ENCODE measurements around the gene CDH15. TPM values are rescaled to one million over a fixed set of nuclear protein-coding genes. Genes with fewer than 3 reads are reported as not detected.

CDH15 gene
- total RNA-seq, 1 donor from 2014 or later: 0.06 TPM

DNA sequence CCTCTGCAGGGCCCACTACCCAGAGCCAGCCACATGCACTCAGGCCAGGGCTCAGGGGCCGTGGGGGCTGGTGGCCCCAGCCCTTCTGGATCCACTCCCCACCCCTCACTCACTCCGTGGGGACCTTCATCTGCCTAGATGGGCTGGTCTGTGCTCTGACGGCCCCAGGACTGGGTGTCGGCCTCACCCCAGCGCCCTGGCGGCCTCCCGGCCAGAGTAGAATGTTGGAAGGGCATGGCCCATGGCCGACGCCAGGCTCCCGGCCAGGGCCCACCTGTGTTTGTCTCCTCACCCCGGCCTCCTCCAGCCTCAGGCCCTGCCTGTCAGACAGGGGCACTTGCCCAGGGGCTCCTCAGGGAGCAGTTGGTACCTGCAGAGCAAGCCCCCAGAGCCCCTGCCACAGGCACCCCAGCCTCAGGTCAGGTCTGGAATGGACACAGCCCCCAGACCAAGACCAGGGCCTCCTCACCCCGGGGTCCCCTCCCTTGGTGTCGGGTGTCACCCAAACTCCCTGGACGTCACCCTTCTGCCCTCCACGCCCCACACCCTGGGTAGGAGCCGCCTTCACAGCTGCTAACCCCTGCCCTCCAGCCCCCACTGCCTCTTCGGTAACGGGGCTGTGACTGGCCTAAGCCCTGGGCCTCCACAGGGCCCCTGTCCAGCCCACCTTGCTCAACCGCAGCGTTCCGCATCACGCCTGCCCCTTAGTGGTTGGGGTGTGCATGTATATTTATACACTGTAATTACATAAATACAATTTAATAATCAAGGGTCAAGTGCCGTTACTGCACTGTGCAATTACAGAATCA lies 3.0 kb upstream of the CDH15 start:
- no peak for DNase-seq (ENCODE audit: extremely low read depth, low read depth, low spot score)

DNA sequence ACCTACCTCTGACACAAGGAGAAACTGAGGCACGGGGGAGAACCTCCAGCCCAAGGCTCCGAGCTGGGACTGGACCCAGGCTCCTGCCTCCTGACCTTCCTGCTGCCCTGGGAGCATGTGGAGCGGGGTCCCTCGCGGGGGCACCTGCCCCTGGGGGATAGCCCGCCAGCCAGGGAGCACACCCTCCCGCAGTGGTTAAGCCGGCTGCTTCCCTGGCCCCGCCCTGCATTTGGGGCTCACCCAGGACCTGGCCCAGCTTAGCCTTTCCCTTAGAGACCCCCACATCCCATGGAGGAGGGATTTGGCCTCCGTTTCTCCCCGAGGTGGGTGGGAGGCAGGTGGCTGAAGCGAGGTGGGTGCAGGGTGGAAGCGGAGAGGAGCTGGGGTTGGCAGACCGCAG lies 1.8 kb upstream of the CDH15 start:
- no peak for DNase-seq (ENCODE audit: extremely low read depth, low read depth, low spot score)

DNA sequence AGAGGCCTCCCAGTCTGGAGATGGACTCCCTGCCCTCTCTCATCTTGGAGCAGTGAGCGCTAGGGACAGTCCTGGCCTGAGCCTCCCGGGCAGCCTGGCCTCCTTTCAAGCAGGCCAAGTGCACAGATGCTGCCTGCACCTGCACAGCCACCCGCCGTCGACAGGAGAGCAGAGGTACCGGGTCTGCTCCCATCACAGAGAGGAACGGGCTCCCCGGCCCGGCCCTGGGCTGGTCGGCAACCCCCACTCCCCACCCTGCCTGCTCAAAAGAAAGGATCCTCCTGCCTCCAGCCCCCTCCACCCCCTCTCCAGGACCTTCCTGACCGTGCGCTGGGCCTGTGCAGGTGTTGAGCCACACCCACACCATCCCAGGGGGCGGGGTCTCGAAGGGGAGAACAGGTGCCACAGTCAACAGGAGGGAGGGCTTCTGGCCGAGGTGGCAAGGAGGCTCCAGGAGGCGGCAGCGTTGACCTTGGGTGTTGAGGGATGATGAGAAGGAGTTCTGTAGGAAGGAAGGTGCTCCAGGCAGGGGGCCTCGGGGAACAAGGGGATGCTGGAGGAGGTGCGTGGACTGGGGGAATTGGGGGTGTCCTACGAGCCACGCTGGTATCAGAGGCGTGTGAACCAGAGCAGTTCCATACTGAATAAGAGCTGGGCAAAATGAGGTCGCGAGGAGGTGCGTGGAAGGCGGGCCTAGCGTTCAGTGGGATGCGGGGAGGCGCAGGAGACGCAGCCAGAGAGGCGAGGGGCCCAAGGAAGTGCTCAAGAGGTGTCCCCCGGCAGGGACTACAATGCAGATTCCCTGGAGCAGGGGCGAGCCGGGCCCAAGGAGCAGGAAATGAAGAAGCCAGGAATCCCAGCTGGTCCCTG lies 967 bp upstream of the CDH15 start:
- DNase-seq (ENCODE audit: extremely low read depth, low read depth, low spot score): no peak

DNA sequence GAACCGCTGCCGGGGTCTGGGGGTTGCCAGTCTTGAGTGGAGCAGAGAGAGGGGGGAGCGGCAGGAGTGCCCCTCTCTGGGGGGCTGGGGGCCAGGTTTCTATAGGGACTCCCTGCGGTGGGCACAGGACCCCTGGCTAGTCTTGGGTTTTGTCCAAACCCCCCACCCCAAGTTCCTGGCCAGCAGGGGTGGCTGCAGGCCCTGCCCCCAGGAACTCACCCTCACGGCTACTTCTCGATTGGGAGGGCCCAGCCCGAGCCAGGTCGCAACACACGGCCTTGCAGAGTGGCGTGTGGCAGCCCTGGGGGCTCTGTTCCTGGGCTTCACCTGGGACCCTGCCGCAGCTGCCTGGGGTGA lies 601 bp downstream of the CDH15 start:
- DNase-seq (ENCODE audit: extremely low read depth, low read depth, low spot score): no peak

DNA sequence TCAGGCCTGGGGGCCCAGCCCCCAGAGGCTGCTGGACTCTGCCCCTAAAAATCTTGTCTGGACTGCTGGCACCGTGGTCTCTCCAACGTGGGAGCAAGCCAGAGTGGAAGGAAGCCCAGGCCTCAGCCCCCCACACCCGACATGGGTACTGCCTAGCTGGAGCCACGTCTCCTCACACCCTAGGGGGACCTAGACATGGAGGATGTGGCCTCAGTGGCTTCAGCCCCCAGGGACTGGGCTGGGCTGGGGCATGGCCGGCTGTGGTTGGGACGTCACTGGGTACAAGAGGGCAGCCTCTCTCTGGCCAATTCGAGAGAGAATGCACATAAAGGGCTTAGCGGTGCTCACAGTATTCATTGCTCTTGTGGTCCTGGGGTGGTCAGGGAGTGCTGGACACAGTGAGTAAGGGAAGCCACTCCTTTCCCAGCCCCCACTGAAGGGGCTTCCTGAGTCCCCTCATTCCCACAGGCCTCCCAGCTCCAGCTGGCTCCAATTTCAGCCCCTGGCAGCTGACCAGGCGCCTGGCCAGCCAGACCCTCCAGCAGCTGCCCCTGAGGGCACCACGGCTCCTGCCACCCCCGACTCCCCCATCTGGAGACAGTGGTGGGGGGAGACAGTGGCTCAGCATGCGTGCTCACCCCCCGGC lies 1.1 kb downstream of the CDH15 start:
- no peak for DNase-seq (ENCODE audit: extremely low read depth, low read depth, low spot score)

DNA sequence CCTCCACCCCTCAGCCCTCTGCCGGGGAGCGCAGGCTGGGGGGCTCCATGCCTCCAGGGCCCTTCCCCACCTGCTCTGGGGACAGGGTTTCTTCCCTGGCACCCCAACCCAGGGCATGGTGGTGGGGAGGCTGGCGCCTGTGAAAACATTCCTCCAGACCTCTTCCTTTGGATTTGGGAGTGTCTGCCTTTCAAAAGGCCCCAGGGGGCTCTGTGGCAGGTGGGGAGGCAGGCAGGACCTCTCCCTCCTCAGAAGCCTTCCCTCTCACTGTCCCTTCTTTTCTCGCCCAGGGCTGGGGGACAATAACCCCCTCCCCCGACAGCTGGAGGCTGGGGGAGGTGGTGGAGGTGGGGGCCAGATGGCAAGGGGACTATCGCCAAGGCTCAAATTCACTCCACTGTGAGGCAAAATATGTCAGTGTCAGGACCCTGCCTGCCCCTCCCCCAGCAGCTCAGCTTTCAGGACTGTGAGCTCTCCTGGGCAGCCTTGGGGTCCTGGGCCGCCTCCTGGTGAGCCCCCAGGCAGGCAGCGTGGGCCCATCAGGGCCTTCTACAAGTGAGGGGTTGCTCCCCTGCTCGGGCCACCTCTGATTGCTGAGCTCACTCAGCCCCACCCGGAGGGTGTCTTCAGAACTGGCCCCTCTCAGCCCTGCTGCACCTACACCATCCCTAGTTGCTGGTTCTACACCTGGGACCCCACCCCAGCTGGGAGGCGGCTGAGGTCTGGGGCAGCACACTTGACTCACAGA lies 1.8 kb downstream of the CDH15 start:
- DNase-seq (ENCODE audit: extremely low read depth, low read depth, low spot score): no peak

DNA sequence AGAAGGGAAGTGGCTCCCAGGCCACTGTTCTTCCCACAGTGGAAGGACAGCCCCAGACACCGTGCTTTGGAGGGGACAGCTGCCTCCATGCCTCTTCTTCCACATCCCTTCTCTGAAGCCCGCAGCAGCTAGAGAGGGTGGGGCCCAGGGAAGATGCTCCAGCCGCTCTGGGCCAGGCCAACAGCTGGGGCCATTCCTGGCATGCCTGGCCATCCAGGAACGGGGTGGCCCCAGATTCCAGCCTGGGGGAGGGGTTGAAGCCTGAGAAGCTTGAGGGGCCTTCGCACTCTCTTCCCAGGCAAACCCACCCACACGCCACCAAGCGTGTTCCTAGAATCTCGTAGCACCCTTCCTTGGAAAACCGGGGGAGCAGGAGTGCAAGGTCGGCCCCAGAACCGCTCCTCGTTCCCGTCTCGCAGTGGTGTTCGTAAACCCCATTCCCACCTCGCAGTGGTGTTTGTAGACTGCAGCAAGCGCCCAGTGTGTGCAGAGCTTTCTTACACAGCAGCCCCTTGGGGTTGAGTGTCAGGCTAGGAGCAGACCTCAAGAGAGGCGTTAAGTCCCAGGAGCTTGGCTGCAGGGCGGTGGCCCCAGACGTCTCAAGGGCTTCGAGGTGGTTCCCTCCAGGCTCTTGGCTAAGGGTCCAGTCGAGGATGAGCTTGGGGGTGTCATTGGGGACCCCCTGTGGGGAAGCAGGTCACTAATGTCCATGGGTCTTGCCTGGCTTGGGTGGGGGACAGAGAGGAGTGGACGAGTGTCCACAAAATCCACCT lies 2.7 kb downstream of the CDH15 start:
- no peak for DNase-seq (ENCODE audit: extremely low read depth, low read depth, low spot score)

DNA sequence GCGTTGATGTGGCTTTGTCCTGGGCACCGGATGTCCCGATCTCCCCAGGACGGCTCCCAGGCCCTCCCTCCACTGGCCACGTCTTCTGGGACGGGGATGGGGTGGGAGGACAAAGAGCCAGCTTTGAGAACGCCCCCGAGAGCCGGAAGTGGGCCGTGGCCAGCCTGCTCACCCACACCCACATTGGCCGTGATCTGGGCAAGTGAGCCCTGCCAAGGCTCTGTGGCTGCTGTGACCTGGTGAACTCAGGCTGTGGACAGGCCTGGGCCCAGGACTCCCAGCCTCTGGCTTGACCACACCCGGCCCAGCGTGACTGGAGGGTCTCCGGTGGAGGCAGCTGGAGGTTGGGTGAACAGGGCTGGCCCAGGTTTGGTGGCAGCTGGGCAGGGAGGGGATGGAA lies 3.3 kb downstream of the CDH15 start:
- no peak for DNase-seq (ENCODE audit: extremely low read depth, low read depth, low spot score)

DNA sequence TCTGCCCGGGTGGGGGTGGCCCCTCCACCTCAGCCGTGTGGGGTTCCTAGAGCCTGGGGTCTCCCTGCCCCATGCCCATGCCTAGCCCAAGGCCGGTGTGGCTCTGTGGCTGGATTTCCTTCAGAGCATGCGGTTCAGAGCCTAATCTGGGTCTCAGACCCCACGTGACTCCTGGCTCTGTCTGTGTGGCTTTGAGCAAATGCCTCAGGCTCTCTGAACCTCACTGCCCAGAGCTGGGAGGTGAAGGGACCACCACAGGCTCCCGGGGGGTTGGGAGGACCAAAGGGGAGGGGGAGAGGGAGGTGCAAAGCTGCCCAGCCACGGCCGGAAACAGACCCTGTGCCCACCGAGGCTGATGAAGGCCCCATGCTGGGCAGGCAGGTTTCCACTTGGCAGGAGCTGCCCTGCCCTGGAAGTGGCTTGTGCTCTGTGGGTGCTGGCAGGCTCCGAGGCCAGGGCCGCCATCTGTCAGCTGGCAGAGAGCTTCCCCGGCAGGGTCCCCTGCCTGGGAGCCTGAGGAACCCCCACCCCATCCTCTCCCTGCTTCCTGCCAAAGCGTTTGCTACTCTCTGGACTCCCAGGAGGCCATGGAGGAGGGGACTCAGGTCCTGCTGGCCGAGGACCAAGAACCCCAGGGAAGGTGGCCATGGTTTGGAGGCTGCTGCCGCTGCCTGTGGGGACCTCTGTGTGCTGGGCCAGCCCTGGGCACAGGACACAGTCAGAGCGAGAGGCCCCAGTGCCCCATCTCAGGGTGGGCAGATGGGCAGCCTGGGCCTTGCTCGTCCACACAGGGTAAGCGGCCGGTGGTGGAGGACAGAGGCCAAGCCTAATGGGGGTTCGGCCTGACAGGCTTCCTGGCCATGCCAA lies 4.0 kb downstream of the CDH15 start:
- DNase-seq (ENCODE audit: extremely low read depth, low read depth, low spot score): no peak

DNA sequence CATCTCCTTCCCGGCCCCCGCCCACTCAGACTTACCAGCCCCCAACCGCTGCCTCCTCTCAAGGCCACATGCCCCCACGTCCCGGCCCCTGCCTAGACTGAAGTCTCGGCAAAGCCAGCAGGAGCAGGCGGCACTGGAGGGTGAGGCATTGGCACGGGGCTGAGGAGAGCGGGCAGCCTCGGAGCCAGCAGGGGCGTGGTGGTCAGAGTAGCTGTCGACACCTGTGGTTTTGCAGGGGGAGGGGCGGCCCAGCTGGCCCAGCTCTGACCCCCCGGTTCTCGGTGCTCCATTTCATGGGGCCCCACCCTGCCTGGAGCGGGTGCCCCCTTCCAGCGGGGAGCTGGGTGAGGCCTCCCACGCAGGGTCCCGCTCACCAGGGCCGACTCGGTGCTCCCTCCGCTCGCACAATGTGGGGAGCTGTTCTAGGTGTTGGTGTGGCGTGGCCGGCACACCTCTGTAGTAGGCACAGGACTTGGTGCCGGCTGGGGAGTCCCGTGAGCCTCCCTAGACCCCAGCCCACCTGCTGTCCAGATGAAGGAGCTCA lies 4.7 kb downstream of the CDH15 start:
- no peak for DNase-seq (ENCODE audit: extremely low read depth, low read depth, low spot score)

DNA sequence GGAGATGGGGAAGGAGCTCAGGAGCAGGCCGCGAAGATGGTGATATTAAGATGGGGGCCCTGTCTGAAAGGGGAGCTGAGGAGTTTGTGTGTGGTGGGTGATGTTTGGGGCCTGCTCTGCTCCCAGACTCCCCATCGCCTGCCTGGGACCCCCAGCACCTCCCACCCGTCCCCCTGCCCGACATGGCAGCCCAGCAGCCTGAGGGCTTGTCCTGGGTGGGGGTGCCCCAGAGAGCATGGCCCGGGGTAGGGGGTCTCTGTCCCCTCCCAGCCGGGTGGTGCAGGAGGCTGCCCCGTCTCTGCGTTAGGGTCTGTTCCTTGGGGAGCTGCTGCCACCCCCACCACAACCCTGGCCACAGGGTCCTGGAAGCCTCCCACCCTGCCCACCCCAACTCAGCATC lies 5.2 kb downstream of the CDH15 start:
- no peak for DNase-seq (ENCODE audit: extremely low read depth, low read depth, low spot score)

DNA sequence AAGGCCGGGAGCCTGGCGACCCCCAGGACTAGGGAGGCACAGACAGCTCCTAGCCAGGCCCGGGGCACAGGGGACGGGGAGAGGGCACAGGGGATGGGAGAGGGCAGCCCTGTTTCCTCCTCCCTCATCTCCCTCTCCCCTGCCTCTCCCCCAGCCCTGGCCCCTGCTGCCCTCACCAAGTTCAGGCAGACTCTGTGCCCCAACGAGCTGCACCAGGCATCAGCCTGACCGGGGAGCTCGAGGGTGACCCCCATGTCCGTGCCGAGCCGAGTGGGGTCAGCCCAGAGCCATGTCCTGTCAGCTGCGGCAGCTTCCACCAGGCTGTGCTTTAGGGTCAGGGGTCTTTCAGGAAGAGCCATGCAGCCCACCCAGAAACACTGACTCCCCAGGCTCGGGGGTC lies 6.0 kb downstream of the CDH15 start:
- DNase-seq (ENCODE audit: extremely low read depth, low read depth, low spot score): no peak

DNA sequence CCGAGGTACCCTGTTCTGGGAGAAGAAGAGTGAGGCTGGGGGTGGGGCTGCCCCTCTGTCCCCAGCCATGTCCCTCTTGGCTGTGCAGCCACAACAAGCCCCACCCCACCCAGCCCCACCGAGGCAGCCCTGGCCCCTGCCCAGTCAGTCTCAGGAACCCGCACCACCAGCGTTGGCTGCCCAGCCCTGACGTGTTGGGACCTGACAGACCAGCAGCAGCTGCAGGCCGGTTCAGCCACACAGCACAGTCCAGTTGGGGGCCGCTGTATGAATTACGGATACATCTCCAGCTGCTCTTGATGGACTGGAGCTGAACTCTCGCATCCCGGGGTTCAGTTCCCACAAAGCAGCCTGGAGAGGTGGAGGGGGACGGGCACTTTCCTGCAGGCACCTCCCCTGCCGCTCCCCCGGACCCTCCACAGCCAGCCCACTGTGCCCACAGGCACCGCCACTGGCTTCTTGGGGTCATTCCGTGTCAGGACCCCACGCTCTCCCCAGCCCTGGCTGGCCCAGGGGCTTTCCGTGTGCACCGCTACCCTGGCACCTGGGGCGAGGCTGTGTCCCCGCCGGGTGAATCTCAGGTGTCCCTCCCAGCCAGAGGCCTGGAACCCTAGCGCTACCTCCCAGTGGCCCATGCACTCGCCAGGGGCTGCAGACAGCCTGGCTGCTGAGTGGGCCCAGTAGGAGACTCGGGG lies 7.1 kb downstream of the CDH15 start:
- no peak for DNase-seq (ENCODE audit: extremely low read depth, low read depth, low spot score)

DNA sequence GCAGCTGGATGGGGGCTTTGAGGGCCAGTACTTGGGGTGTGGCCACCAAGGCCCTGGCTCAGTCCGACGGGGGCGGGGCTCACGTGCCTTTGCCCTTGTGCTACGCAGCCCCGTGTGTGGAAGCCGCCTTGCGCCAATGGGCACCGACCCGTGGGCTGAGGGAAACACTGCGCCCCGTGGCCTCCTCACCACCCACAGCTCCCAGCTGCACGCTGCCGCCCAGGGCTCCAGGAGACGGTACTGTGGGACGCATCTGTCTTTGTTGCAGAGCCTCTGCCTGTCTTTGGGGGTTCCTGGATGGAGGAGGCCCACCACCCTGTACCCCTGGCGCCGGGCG lies 7.6 kb downstream of the CDH15 start:
- no peak for DNase-seq (ENCODE audit: extremely low read depth, low read depth, low spot score)

DNA sequence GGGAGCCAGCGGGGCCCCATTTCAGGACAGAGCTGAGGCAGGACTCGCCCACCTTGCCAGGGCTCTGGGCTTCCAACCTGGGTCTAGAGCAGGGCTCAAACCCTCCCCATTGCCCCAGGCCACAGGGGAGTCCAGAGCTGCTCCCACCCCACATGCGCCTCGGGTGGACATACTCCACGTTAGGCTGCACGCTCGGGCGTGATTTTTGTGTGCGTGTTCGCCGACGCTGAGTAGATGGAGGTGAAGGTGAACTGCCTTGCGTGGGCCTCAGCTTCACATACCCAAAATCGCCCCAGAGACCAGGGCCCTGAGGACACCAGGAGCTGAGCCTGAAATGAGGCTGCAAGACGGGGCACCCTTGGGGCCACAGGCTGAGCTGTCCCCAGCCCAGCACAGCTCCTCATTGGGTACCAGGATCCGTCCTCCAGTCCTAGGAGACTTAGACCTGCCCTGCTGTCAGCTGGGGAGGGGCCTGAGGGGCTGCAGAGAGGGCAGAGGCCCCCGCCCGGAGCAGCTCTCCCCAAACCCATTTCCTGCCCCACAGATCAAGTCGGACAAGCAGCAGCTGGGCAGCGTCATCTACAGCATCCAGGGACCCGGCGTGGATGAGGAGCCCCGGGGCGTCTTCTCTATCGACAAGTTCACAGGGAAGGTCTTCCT lies 8.2 kb downstream of the CDH15 start:
- DNase-seq (ENCODE audit: extremely low read depth, low read depth, low spot score): no peak

DNA sequence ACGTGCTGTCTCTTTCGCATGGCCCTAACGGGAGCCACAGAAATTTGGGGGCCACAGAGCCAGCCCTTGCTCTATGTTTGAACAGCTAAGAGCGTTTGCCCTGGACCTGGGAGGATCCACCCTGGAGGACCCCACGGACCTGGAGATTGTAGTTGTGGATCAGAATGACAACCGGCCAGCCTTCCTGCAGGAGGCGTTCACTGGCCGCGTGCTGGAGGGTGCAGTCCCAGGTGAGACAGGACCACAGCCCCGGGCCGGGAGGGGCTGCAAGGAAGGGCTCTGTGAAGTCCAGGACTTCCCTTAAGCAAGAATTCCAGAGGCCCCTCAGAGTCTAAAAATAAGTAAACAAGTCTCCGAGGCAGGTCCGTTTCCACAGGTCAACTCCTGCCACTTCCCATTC lies 11.9 kb downstream of the CDH15 start:
- DNase-seq (ENCODE audit: extremely low read depth, low read depth, low spot score): no peak

DNA sequence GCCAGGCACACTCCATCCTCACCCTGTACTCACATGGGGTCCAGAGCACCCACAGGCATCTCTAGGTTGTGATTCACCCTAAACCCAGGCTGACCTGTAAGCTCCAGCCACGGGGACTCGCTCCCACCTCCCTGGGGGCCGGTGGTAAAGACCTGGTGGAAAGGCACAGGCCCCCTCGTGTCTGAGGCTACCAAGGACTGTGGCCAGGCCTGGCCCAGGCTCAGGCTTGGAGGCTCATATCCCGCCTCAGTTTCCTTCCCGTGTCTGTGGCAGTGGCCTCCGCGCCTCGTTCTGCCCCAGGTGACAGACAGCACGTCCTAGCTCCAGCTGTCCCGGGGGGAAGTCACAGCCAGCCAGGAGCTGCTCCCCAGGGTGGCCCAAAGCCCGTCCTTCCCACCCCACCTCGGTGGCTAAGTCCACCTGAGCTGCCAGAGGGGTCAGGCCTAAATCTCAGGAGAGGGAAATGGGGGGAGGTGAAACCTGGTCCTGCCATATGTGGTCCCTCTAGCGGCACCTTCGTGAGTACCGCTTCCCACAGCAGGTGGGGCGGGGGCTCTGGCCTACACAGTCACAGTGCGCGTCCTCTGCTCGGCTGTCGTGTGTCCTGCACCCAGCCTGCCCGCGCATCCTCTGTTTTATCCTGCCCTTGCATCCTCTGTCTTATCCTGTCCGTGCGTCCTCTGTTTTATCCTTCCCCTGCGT lies 12.6 kb downstream of the CDH15 start:
- no peak for DNase-seq (ENCODE audit: extremely low read depth, low read depth, low spot score)

DNA sequence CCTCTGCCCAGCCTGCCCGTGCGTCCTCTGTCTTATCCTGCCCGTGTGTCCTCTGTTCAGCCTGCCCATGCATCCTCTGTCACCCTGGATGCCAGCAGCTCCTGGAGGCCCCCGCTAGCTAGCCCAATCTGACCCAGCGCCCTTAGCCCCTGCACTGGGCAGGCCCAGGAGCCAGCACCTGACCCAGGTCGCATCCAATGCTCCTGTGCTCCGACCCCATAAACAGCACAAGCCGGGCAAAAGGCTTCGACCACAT lies 13.1 kb downstream of the CDH15 start:
- no peak for DNase-seq (ENCODE audit: extremely low read depth, low read depth, low spot score)
